Measurements from ENCODE around the gene CA12. TPM values are rescaled to one million over a fixed set of nuclear protein-coding genes. Genes with fewer than 3 reads are reported as not detected.

The CA12 gene
- total RNA-seq, 3 donors from 2014 or later = 141 to 645 (median 213) TPM

DNA sequence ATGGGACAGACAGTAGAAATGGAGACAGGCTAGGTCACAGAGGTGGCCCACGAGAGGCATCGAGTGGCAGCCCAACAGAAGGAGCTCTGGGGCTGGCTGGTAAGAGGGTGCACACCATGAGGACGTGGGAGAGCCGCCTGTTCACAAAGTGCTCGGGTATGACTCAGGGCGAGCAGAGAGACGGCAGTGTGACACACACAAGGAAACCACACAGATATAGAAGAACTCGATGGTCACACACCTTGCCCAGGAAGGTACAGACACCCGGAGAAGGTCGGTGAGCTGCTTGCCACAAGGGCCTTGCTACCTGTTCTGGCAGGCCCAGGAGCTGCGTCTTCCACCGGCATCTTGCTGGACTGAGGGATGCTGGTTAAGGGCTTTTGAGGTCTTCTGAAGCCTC lies 50.2 kb downstream of the CA12 start:
- H3K4me1 ChIP-seq (ENCODE audit: low read depth) = no peaks in the 10 kb centered on the region
- intact Hi-C loops (cut with DNase I, micrococcal nuclease) = no loop called here
- peak; percentile 32 for ATAC-seq

GRCh38 chr15:63330926-63331325 lies 50.7 kb downstream of the CA12 start:
- no peak for ATAC-seq
- TF ChIP-seq, protein P1, sequence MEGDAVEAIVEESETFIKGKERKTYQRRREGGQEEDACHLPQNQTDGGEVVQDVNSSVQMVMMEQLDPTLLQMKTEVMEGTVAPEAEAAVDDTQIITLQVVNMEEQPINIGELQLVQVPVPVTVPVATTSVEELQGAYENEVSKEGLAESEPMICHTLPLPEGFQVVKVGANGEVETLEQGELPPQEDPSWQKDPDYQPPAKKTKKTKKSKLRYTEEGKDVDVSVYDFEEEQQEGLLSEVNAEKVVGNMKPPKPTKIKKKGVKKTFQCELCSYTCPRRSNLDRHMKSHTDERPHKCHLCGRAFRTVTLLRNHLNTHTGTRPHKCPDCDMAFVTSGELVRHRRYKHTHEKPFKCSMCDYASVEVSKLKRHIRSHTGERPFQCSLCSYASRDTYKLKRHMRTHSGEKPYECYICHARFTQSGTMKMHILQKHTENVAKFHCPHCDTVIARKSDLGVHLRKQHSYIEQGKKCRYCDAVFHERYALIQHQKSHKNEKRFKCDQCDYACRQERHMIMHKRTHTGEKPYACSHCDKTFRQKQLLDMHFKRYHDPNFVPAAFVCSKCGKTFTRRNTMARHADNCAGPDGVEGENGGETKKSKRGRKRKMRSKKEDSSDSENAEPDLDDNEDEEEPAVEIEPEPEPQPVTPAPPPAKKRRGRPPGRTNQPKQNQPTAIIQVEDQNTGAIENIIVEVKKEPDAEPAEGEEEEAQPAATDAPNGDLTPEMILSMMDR (IDR thresholded peaks at IDR 0.05) = no peak
- Histone ChIP-seq H3K4me3 (no peak overlapping the region), H3K4me1 (ENCODE audit: low read depth) (no peaks in the 10 kb centered on the region), H3K36me3 (ENCODE audit: low read depth) (no peaks in the 10 kb centered on the region), H3K9me3 (no peaks in the 10 kb centered on the region)
- intact Hi-C loops (cut with DNase I, micrococcal nuclease) = no loop called here
- DNase-seq = no peak

More for the DNA sequence above, 50.2 kb downstream of the CA12 start:
- no peak for DNase-seq
- Histone ChIP-seq H3K9me3 (no peaks in the 10 kb centered on the region), H3K4me3 (no peak overlapping the region), H3K36me3 (ENCODE audit: low read depth) (no peaks in the 10 kb centered on the region)
- TF ChIP-seq, protein P1 (IDR thresholded peaks at IDR 0.05) = no peak

DNA sequence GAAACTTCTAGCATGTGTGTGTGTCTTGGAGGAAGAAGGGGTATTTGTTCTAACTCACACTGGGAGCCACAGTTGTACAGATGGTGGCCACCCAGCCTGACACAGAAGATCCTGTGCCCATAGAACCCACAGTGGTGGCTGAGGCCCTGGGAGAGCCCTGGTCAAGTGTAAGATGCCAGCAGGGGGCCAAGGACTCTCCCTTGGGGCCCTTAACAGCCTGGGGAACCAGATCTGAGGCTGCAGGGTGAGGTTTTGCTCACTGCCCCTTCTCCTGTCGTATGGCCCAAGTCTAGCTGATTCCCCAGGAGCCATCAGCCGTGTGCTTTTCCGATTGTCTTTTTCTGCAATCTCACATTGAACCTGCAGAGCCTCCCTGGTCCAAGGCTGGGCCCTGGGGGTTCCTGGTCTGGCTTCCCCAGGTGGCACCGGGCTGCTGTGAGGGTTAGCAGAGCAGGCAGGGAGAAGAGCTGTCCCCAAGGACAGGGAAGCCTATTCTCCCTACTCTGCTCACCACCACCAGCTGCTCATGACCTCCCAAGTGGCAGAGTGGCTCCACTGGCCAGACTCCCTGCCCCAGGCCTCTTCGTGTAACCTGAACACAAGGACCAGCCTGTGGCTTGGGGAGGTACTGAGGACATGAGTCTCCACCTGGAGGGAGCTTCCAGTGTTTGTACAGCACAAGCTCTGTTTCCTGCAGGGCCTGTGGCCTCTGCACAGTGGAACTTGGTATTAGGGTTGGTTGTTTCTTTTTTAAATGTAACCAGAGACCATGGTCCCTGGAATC lies 51.9 kb downstream of the CA12 start:
- intact Hi-C loops (cut with DNase I, micrococcal nuclease) = no loop called here
- no peak for DNase-seq
- TF ChIP-seq, protein P1 (IDR thresholded peaks at IDR 0.05) = no peak
- peak; percentile 8 for ATAC-seq
- Histone ChIP-seq H3K4me3 (no peak overlapping the region), H3K36me3 (ENCODE audit: low read depth) (no peaks in the 10 kb centered on the region), H3K4me1 (ENCODE audit: low read depth) (no peaks in the 10 kb centered on the region), H3K9me3 (no peaks in the 10 kb centered on the region)

- H3K9me3 ChIP-seq = no peaks in the 10 kb centered on the region
- no peaks in the 10 kb centered on the region for H3K4me1 ChIP-seq (ENCODE audit: low read depth)
- TF ChIP-seq, protein P1 (IDR thresholded peaks at IDR 0.05) = no peak
- H3K36me3 ChIP-seq (ENCODE audit: low read depth) = no peaks in the 10 kb centered on the region
- intact Hi-C loops (cut with DNase I, micrococcal nuclease) = no loop called here
- no peak overlapping the region for H3K4me3 ChIP-seq
- DNase-seq (no peak), ATAC-seq (no peak)
Observed at GRCh38 chr15:63327648-63328421, 53.8 kb downstream of the CA12 start.

GRCh38 chr15:63324770-63325169 lies 56.9 kb downstream of the CA12 start:
- Histone ChIP-seq H3K4me1 (ENCODE audit: low read depth) (no peaks in the 10 kb centered on the region), H3K36me3 (ENCODE audit: low read depth) (no peaks in the 10 kb centered on the region), H3K4me3 (no peak overlapping the region), H3K9me3 (no peaks in the 10 kb centered on the region)
- DNase-seq = no peak
- TF ChIP-seq, protein P1 (IDR thresholded peaks at IDR 0.05) = no peak
- no peak for ATAC-seq
- intact Hi-C loops (cut with DNase I, micrococcal nuclease) = no loop called here
